Right lobe of liver (tissue), 4 donors: Measurements from ENCODE around the gene GRIFIN.

Experiments
- CTCF ChIP-seq, 4 donors: fragments of 200-600 bp in 3 of 4; fragments of 450-650 bp in 1 of 4; IDR thresholded peaks; one replicate each; pipeline versions ENCODE4 v1.5.1 to v1.8.0; 2016 to 2022; ENCODE audit warnings: antibody characterized with exemption in 4 of 4, mild to moderate bottlenecking in 2 of 4
- POLR2A ChIP-seq: fragments of 450-650 bp; IDR thresholded peaks from one replicate; pipeline ENCODE4 v1.6.1; 2017; ENCODE audit warnings: antibody characterized with exemption, mild to moderate bottlenecking
- donor health status: DM: no; HTN: no; CAD: no.
- donor health status: DM: no; HTN: no; CAD: no.
- donor health status: DM: no; HTN: yes; CAD: no.

DNA sequence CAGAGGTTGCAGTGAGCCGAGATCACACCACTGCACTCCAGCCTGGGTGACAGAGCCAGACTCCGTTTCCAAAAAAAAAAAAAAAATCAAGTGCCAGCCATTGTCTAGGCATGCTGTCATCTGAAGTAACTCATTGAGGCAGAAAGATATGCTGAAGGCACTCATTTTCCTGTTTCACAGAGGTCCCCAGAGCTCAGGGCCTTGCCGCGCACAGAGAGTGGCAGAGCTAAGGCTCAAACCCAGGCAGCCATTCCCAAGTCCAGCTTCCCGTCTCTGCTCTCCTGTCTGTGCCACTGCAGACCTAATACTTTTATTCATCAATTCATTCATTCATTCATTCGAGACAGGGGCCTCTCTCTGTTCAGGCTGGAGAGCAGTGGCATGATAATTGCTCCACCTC lies 3.5 kb downstream of the GRIFIN start:
- TF ChIP-seq POLR2A (no peak), CTCF (IDR thresholded peaks at IDR 0.05) (no peak)
